ENCODE measurements around the gene IGF1R. TPM values are rescaled to one million over a fixed set of nuclear protein-coding genes. Genes with fewer than 3 reads are reported as not detected.

IGF1R gene
- total RNA-seq, 1 experiment from 2014 or later: 125 TPM

DNA sequence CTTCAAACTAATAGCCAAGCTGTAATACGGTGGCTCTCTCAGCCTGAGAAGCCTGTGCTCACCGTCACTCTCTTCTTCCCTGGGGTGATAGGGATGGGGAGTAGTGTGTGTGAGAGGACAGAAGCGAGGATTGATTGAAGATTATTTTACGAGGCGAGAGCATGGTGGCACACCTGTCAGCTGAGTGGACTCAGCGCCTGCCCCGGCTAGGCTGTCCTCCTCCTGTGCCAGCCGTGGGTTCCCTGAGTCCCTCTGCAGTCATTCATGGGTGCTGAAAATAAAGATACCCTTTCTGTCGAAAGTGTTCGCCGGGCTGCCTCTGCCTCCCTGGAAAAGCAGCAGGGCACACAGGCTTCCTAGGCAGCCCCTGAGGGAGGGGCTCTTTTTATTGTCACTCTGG, 235.1 kb downstream of the IGF1R start:
- ChIA-PET CTCF (interaction anchor here (0.8 to 2.5 kb wide), 4 partner anchors 21 to 364 kb away, joined by 3 to 12 read pairs (median 4); no protein-coding TSS in a partner anchor), POLR2A (no interaction called here)
- DNase-seq (ENCODE audit: low spot score) (no peak), ATAC-seq (no peak)
- H3K9me3 Mint-ChIP-seq: no peaks in the 10 kb centered on the region
- no peaks in the 10 kb centered on the region for H3K36me3 Mint-ChIP-seq
- no peaks in the 10 kb centered on the region for H3K27me3 Mint-ChIP-seq (ENCODE audit: low read depth)
- TF ChIP-seq ESRRA (CRISPR knock-in tag; IDR thresholded peaks at IDR 0.05; ENCODE audit: borderline replicate concordance) (no peak), RORB (CRISPR knock-in tag; IDR thresholded peaks at IDR 0.05) (no peak), ZNF423 (CRISPR knock-in tag; IDR thresholded peaks at IDR 0.05) (no peak), NR1H2 (CRISPR knock-in tag; IDR thresholded peaks at IDR 0.05) (no peak), ZNF317 (CRISPR knock-in tag; IDR thresholded peaks at IDR 0.05; ENCODE audit: borderline replicate concordance, low read depth) (no peak), MLX (CRISPR knock-in tag; IDR thresholded peaks at IDR 0.05) (no peak), GABPB1 (CRISPR knock-in tag; IDR thresholded peaks at IDR 0.05) (no peak), USF2 (CRISPR knock-in tag; IDR thresholded peaks at IDR 0.05) (no peak), GRHL2 (CRISPR knock-in tag; IDR thresholded peaks at IDR 0.05; ENCODE audit: insufficient replicate concordance, severe bottlenecking) (no peak), FOXJ3 (CRISPR knock-in tag; IDR thresholded peaks at IDR 0.05; ENCODE audit: borderline replicate concordance) (no peak)
- TF ChIP-seq, protein P1, sequence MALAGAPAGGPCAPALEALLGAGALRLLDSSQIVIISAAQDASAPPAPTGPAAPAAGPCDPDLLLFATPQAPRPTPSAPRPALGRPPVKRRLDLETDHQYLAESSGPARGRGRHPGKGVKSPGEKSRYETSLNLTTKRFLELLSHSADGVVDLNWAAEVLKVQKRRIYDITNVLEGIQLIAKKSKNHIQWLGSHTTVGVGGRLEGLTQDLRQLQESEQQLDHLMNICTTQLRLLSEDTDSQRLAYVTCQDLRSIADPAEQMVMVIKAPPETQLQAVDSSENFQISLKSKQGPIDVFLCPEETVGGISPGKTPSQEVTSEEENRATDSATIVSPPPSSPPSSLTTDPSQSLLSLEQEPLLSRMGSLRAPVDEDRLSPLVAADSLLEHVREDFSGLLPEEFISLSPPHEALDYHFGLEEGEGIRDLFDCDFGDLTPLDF (CRISPR knock-in tag; IDR thresholded peaks at IDR 0.05): no peak
- TF ChIP-seq, protein P2, sequence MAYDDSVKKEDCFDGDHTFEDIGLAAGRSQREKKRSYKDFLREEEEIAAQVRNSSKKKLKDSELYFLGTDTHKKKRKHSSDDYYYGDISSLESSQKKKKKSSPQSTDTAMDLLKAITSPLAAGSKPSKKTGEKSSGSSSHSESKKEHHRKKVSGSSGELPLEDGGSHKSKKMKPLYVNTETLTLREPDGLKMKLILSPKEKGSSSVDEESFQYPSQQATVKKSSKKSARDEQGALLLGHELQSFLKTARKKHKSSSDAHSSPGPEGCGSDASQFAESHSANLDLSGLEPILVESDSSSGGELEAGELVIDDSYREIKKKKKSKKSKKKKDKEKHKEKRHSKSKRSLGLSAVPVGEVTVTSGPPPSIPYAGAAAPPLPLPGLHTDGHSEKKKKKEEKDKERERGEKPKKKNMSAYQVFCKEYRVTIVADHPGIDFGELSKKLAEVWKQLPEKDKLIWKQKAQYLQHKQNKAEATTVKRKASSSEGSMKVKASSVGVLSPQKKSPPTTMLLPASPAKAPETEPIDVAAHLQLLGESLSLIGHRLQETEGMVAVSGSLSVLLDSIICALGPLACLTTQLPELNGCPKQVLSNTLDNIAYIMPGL (CRISPR knock-in tag; IDR thresholded peaks at IDR 0.05): no peak
- TF ChIP-seq, protein P3, sequence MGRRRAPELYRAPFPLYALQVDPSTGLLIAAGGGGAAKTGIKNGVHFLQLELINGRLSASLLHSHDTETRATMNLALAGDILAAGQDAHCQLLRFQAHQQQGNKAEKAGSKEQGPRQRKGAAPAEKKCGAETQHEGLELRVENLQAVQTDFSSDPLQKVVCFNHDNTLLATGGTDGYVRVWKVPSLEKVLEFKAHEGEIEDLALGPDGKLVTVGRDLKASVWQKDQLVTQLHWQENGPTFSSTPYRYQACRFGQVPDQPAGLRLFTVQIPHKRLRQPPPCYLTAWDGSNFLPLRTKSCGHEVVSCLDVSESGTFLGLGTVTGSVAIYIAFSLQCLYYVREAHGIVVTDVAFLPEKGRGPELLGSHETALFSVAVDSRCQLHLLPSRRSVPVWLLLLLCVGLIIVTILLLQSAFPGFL (CRISPR knock-in tag; IDR thresholded peaks at IDR 0.05; ENCODE audit: borderline replicate concordance): no peak
- peak overlapping the region; percentile 32; the same call in 1 of the 2 replicates for H3K27ac Mint-ChIP-seq
- H3K4me1 Mint-ChIP-seq: peaks cover 67% of the 10 kb centered on the region
- no peak overlapping the region for H3K4me3 Mint-ChIP-seq

DNA sequence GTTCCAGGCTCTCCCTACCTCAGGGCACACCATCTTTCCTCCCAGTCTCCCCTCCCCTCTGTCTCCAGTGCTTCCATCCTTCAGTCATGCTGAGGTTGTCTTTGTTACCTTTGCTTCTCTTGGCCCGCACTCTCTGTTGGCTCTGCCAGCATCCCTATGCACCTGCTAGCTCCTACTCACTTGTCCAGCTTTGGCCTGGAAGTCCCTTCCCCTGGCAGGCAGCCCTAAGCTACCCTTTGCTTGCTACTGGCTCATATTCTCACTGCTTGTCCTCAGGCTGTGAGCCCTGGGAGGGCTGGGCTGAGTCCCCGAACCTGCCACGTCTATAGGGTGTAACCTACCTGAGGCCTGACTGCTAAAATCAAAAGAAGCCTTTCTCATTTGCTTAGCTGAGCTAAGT, 236.6 kb downstream of the IGF1R start:
- H3K27ac Mint-ChIP-seq: peak overlapping the region; percentile 57
- H3K9me3 Mint-ChIP-seq: no peaks in the 10 kb centered on the region
- no peak overlapping the region for H3K4me3 Mint-ChIP-seq
- POLR2A ChIA-PET: no interaction called here
- peaks cover 81% of the 10 kb centered on the region for H3K4me1 Mint-ChIP-seq
- DNase-seq (ENCODE audit: low spot score): no peak
- H3K27me3 Mint-ChIP-seq (ENCODE audit: low read depth): no peaks in the 10 kb centered on the region
- no peaks in the 10 kb centered on the region for H3K36me3 Mint-ChIP-seq
- peak; percentile 11; the same call in 1 of the 2 replicates for ATAC-seq
- CTCF ChIA-PET: interaction anchor here (0.9 to 1.3 kb wide), 3 partner anchors 11 to 34 kb away, joined by 3 to 4 read pairs (median 4); no protein-coding TSS in a partner anchor
- TF ChIP-seq SP1 (CRISPR knock-in tag; conservative IDR thresholded peaks at IDR 0.05) (no peak), HMGA2 (CRISPR knock-in tag; IDR thresholded peaks at IDR 0.05) (no peak), RORB (CRISPR knock-in tag; IDR thresholded peaks at IDR 0.05) (no peak), MAX (CRISPR knock-in tag; IDR thresholded peaks at IDR 0.05) (no peak), MXD4 (CRISPR knock-in tag; IDR thresholded peaks at IDR 0.05; ENCODE audit: borderline replicate concordance) (no peak), ZNF532 (CRISPR knock-in tag; IDR thresholded peaks at IDR 0.05; ENCODE audit: borderline replicate concordance) (no peak), ZBTB21 (CRISPR knock-in tag; IDR thresholded peaks at IDR 0.05; ENCODE audit: borderline replicate concordance) (no peak), ZNF138 (CRISPR knock-in tag; conservative IDR thresholded peaks at IDR 0.05) (no peak), ESRRA (CRISPR knock-in tag; IDR thresholded peaks at IDR 0.05; ENCODE audit: borderline replicate concordance) (no peak)
- TF ChIP-seq, protein P4, sequence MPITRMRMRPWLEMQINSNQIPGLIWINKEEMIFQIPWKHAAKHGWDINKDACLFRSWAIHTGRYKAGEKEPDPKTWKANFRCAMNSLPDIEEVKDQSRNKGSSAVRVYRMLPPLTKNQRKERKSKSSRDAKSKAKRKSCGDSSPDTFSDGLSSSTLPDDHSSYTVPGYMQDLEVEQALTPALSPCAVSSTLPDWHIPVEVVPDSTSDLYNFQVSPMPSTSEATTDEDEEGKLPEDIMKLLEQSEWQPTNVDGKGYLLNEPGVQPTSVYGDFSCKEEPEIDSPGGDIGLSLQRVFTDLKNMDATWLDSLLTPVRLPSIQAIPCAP (CRISPR knock-in tag; IDR thresholded peaks at IDR 0.05): no peak
- TF ChIP-seq, protein P5, sequence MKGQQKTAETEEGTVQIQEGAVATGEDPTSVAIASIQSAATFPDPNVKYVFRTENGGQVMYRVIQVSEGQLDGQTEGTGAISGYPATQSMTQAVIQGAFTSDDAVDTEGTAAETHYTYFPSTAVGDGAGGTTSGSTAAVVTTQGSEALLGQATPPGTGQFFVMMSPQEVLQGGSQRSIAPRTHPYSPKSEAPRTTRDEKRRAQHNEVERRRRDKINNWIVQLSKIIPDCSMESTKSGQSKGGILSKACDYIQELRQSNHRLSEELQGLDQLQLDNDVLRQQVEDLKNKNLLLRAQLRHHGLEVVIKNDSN (CRISPR knock-in tag; IDR thresholded peaks at IDR 0.05): no peak

All from WTC11 (cell line).